OCI-LY7 (cell line): ENCODE measurements around the gene LAMA2. TPM values are rescaled to one million over a fixed set of nuclear protein-coding genes. Genes with fewer than 3 reads are reported as not detected.

ENCODE experiments used
- BruUV-seq: library from RNA; stranded (reverse); fragments of 400-500 nt; replicated peaks from 2 replicates; lab custom pipeline; 2021; lab: Mats Ljungman, UMichigan
- CTCF ChIA-PET: fragments of 300-600 bp; sonication (Branson Sonifier 250); formaldehyde crosslinking; loops from one replicate; lab custom pipeline; 2022; ENCODE audit warnings: antibody characterized with exemption; ENCODE audit not compliant: unreplicated experiment; lab: Charles Lee
- POLR2A ChIA-PET: fragments of 300-600 bp; sonication (Branson Sonifier 250); formaldehyde crosslinking; loops from one replicate; lab custom pipeline; 2022; ENCODE audit warnings: antibody characterized with exemption; lab: Charles Lee
- DNase-seq: peaks from one replicate; pipeline ENCODE4 v3.0.0-alpha.2; 2015; ENCODE audit warnings: low spot score
- H2AFZ ChIP-seq: fragments of 200-600 bp; sonication (generic), shearing (Covaris generic); 2 replicates; pipeline ENCODE4 v1.6.1; 2014; ENCODE audit warnings: mild to moderate bottlenecking, antibody characterized with exemption, low read length, moderate library complexity
- H3K27ac ChIP-seq: fragments of 200-600 bp; sonication (generic); 2 replicates; pipeline ENCODE4 v1.5.1; 2014; ENCODE audit warnings: mixed run types, low read depth, mild to moderate bottlenecking, moderate library complexity, low read length, inconsistent platforms; ENCODE audit not compliant: poor library complexity, severe bottlenecking
- H3K36me3 ChIP-seq: fragments of 200-600 bp; sonication (generic); 2 replicates; pipeline ENCODE4 v1.6.1; 2014; ENCODE audit warnings: mild to moderate bottlenecking, antibody characterized with exemption, low read length, moderate library complexity, mixed read lengths; ENCODE audit not compliant: insufficient read depth
- H3K4me1 ChIP-seq: fragments of 200-600 bp; sonication (generic); 2 replicates; pipeline ENCODE4 v1.5.1; 2014; ENCODE audit warnings: mild to moderate bottlenecking, low read length; ENCODE audit not compliant: insufficient read depth, poor library complexity, severe bottlenecking
- H3K4me2 ChIP-seq: fragments of 200-600 bp; sonication (generic); 2 replicates; pipeline ENCODE4 v1.6.1; 2014; ENCODE audit warnings: mild to moderate bottlenecking, low read length
- H3K4me3 ChIP-seq: fragments of 200-600 bp; sonication (generic); 2 replicates; pipeline ENCODE4 v1.5.1; 2014; ENCODE audit warnings: mild to moderate bottlenecking, low read depth, low read length; ENCODE audit not compliant: poor library complexity, severe bottlenecking
- H3K79me2 ChIP-seq: fragments of 200-600 bp; sonication (generic); 2 replicates; pipeline ENCODE4 v1.6.1; 2016; ENCODE audit warnings: low read depth, mild to moderate bottlenecking, low read length, moderate library complexity, mixed read lengths; ENCODE audit not compliant: insufficient read depth
- H3K9me2 ChIP-seq: fragments of 200-600 bp; sonication (generic); 2 replicates; pipeline ENCODE4 v1.6.1; 2016; ENCODE audit warnings: mild to moderate bottlenecking, low read length, mixed read lengths; ENCODE audit not compliant: insufficient read depth
- H3K9me3 ChIP-seq: fragments of 200-600 bp; sonication (generic); 2 replicates; pipeline ENCODE4 v1.6.1; 2014; ENCODE audit warnings: mild to moderate bottlenecking, mixed run types, low read length, mixed read lengths
- H4K20me1 ChIP-seq: fragments of 200-600 bp; sonication (generic); 2 replicates; pipeline ENCODE4 v1.6.1; 2014; ENCODE audit warnings: mild to moderate bottlenecking, antibody characterized with exemption, low read length, moderate library complexity, mixed read lengths; ENCODE audit not compliant: insufficient read depth
- CTCF ChIP-seq: fragments of 200-600 bp; sonication (generic); conservative IDR thresholded peaks from 2 replicates; pipeline ENCODE4 v1.5.1; 2014; ENCODE audit warnings: mild to moderate bottlenecking, antibody characterized with exemption, low read length, moderate library complexity, mixed read lengths
- EZH2phosphoT487 ChIP-seq: fragments of 200-600 bp; sonication (generic); IDR thresholded peaks from 2 replicates; pipeline ENCODE4 v1.6.1; 2018; ENCODE audit warnings: low read depth, borderline replicate concordance, mild to moderate bottlenecking, mixed run types, antibody characterized with exemption, low read length, moderate library complexity, mixed read lengths
- intact Hi-C: fragments of 100-400 bp; cut with micrococcal nuclease; formaldehyde crosslinking; loops from one replicate; pipeline ENCODE4 v1.10.0; 2022; ENCODE audit not compliant: unreplicated experiment
- total RNA-seq, 2 experiments: library from RNA; depleted of rRNA in 1 of 2; stranded (reverse); fragments of >200 nt in 1 of 2; shearing (Covaris generic) in 1 of 2; gene quantifications; 2 replicates each; pipeline ENCODE4 v1.2.3, GENCODE V29; 2014 to 2022

Gene LAMA2
- total RNA-seq, 2 experiments from 2014 or later, result not detected

GRCh38 chr6:129015721-129016120, 132.8 kb downstream of the LAMA2 start:
- no peaks in the 10 kb centered on the region for H3K79me2 ChIP-seq
- DNase-seq, result no peak
- POLR2A ChIA-PET, result no interaction called here
- no peak overlapping the region for H3K4me3 ChIP-seq
- intact Hi-C loops, result no loop called here
- H2AFZ ChIP-seq, result no peak overlapping the region
- CTCF ChIA-PET, result no interaction called here
- H3K9me3 ChIP-seq, result no peaks in the 10 kb centered on the region
- TF ChIP-seq EZH2phosphoT487 (no peak), CTCF (no peak)
- H4K20me1 ChIP-seq, result no peaks in the 10 kb centered on the region
- no peak overlapping the region for H3K27ac ChIP-seq
- BruUV-seq, result no TSS peak
- H3K4me1 ChIP-seq, result no peaks in the 10 kb centered on the region
- no peaks in the 10 kb centered on the region for H3K36me3 ChIP-seq
- no peak overlapping the region for H3K4me2 ChIP-seq
- H3K9me2 ChIP-seq, result no peaks in the 10 kb centered on the region

- Histone ChIP-seq H2AFZ (no peak overlapping the region), H3K4me1 (no peaks in the 10 kb centered on the region), H3K4me3 (no peak overlapping the region), H4K20me1 (no peaks in the 10 kb centered on the region), H3K9me2 (no peaks in the 10 kb centered on the region), H3K27ac (no peak overlapping the region), H3K79me2 (no peaks in the 10 kb centered on the region), H3K4me2 (no peak overlapping the region), H3K9me3 (no peaks in the 10 kb centered on the region), H3K36me3 (no peaks in the 10 kb centered on the region)
- CTCF ChIA-PET, result no interaction called here
- POLR2A ChIA-PET, result interaction anchor here (0.6 kb wide), 1 partner anchor 843 kb away, joined by 4 read pairs; no protein-coding TSS in a partner anchor
- no TSS peak for BruUV-seq
- intact Hi-C loops, result no loop called here
- no peak for DNase-seq
- TF ChIP-seq EZH2phosphoT487 (no peak), CTCF (no peak)
These were observed 133.9 kb downstream of the LAMA2 start for GRCh38 chr6:129016844-129017243.

- Histone ChIP-seq H3K36me3 (no peaks in the 10 kb centered on the region), H3K9me2 (no peaks in the 10 kb centered on the region), H3K79me2 (no peaks in the 10 kb centered on the region), H3K9me3 (no peaks in the 10 kb centered on the region), H4K20me1 (no peaks in the 10 kb centered on the region), H3K4me3 (no peak overlapping the region), H3K27ac (no peak overlapping the region), H3K4me2 (no peak overlapping the region), H3K4me1 (no peaks in the 10 kb centered on the region), H2AFZ (no peak overlapping the region)
- CTCF ChIA-PET, result no interaction called here
- no peak for DNase-seq
- POLR2A ChIA-PET, result no interaction called here
- TF ChIP-seq EZH2phosphoT487, result no peak
- no peak for TF ChIP-seq CTCF
- intact Hi-C loops, result no loop called here
- BruUV-seq, result no TSS peak
These were observed 139.1 kb downstream of the LAMA2 start for GRCh38 chr6:129022011-129022553.
